Endothelial cell of umbilical vein (primary cell): ENCODE results near the gene FASLG. TPM values are rescaled to one million over a fixed set of nuclear protein-coding genes. Genes with fewer than 3 reads are reported as not detected.

Experiments
- BruUV-seq: library from RNA; stranded (reverse); fragments of 400-500 nt; replicated peaks from 2 replicates; lab custom pipeline; 2021; lab: Mats Ljungman, UMichigan
- CTCF ChIA-PET: fragments of 300-600, 350-600 bp; sonication (Branson Sonifier 250); formaldehyde crosslinking; loops from one replicate; lab custom pipeline; 2021; ENCODE audit warnings: antibody characterized with exemption, inconsistent platforms; lab: Charles Lee
- POLR2A ChIA-PET: fragments of 300-600, 350-600 bp; sonication (Branson Sonifier 250); formaldehyde crosslinking; loops from one replicate; lab custom pipeline; 2021; ENCODE audit warnings: antibody characterized with exemption, inconsistent platforms; lab: Charles Lee
- DNase-seq: peaks from one replicate; pipeline ENCODE4 v3.0.0-alpha.2; 2011; ENCODE audit warnings: low read depth, low spot score
- FAIRE-seq: peaks from 2 replicates; lab custom pipeline; 2011; peaks lifted over from hg19 to GRCh38; lab: Jason Lieb, UNC
- H2AFZ ChIP-seq: 2 replicates; pipeline ENCODE4 v1.6.0; 2012; ENCODE audit warnings: low read depth, low read length, control low read depth, inconsistent platforms
- H3K27ac ChIP-seq: 2 replicates; pipeline ENCODE4 v1.5.1; 2011; ENCODE audit warnings: low read depth, mild to moderate bottlenecking, control low read depth, low read length, moderate library complexity; ENCODE audit not compliant: insufficient read depth
- H3K27me3 ChIP-seq, 2 experiments: 2 replicates each; pipeline versions ENCODE4 v1.6.0 to v1.6.1; 2011; ENCODE audit warnings: low read length in 2 of 2, mixed read lengths in 1 of 2; ENCODE audit not compliant: control insufficient read depth in 2 of 2, insufficient read depth in 2 of 2
- H3K36me3 ChIP-seq, 2 experiments: 2 replicates in 1 of 2; 3 replicates in 1 of 2; pipeline ENCODE4 v1.5.1; 2011; ENCODE audit warnings: low read length in 2 of 2, mild to moderate bottlenecking in 1 of 2, moderate library complexity in 1 of 2; ENCODE audit not compliant: control insufficient read depth in 2 of 2, insufficient read depth in 2 of 2; ENCODE audit errors: extremely low read depth in 1 of 2
- H3K4me1 ChIP-seq: 3 replicates; pipeline ENCODE4 v1.5.1; 2011; ENCODE audit warnings: mild to moderate bottlenecking, low read length; ENCODE audit not compliant: control insufficient read depth, insufficient read depth; ENCODE audit errors: extremely low read depth
- H3K4me2 ChIP-seq: 2 replicates; pipeline ENCODE4 v1.6.1; 2011; ENCODE audit warnings: low read length, control low read depth, mixed read lengths; ENCODE audit not compliant: insufficient read depth
- H3K4me3 ChIP-seq, 3 experiments: fragments of 200-600 bp in 1 of 3; sonication (generic), shearing (Covaris generic) in 1 of 3; replicated peaks in 1 of 3; 2 replicates each; pipeline ENCODE4 v1.5.1; 2011 to 2016; ENCODE audit warnings: control low read depth in 3 of 3, low read length in 3 of 3, mild to moderate bottlenecking in 2 of 3, inconsistent platforms in 1 of 3, low read depth in 1 of 3, moderate library complexity in 1 of 3; ENCODE audit not compliant: insufficient read depth in 1 of 3
- H3K79me2 ChIP-seq: 2 replicates; pipeline ENCODE4 v1.6.0; 2012; ENCODE audit warnings: low read length, inconsistent platforms; ENCODE audit not compliant: control insufficient read depth, insufficient read depth
- H3K9ac ChIP-seq: replicated peaks from 2 replicates; pipeline ENCODE3; 2011; ENCODE audit warnings: low read length, control low read depth; ENCODE audit not compliant: insufficient read depth; ENCODE audit errors: extremely low read depth
- H3K9me1 ChIP-seq: replicated peaks from 3 replicates; pipeline ENCODE4 v1.6.0; 2011; ENCODE audit warnings: mild to moderate bottlenecking, low read length; ENCODE audit not compliant: control insufficient read depth, insufficient read depth; ENCODE audit errors: extremely low read depth
- H3K9me3 ChIP-seq: replicated peaks from 2 replicates; pipeline ENCODE4 v1.5.1; 2012; ENCODE audit warnings: low read length, inconsistent platforms; ENCODE audit not compliant: control insufficient read depth, insufficient read depth
- H4K20me1 ChIP-seq: replicated peaks from 2 replicates; pipeline ENCODE3; 2011; ENCODE audit warnings: mild to moderate bottlenecking, low read length; ENCODE audit not compliant: control insufficient read depth, insufficient read depth; ENCODE audit errors: extremely low read depth
- EZH2 ChIP-seq: IDR thresholded peaks from 2 replicates; pipeline ENCODE4 v1.6.1; 2012; ENCODE audit warnings: borderline replicate concordance, low read depth, mild to moderate bottlenecking, moderate library complexity, low read length, inconsistent platforms; ENCODE audit not compliant: severe bottlenecking
- FOS ChIP-seq: IDR thresholded peaks from 2 replicates; pipeline ENCODE4 v1.6.1; 2011; ENCODE audit warnings: mild to moderate bottlenecking, low read length, moderate library complexity, borderline replicate concordance; ENCODE audit not compliant: insufficient read depth
- GATA2 ChIP-seq: IDR thresholded peaks from 2 replicates; pipeline ENCODE4 v1.7.0; 2011; ENCODE audit warnings: low read depth, mild to moderate bottlenecking, moderate library complexity, mixed read lengths, low read length; ENCODE audit not compliant: insufficient read length, insufficient read depth
- JUN ChIP-seq: IDR thresholded peaks from 2 replicates; pipeline ENCODE4 v1.6.1; 2011; ENCODE audit warnings: borderline replicate concordance, low read depth; ENCODE audit not compliant: insufficient read length, insufficient read depth
- MYC ChIP-seq: IDR thresholded peaks from one replicate; pipeline ENCODE4 v1.6.1; 2011; ENCODE audit warnings: mild to moderate bottlenecking, low read depth, low read length
- POLR2A ChIP-seq: IDR thresholded peaks from 2 replicates; pipeline ENCODE4 v1.6.1; 2012; ENCODE audit warnings: low read depth, mild to moderate bottlenecking, control low read depth, low read length
- POLR2AphosphoS5 ChIP-seq: IDR thresholded peaks from 2 replicates; pipeline ENCODE4 v1.6.1; 2012; ENCODE audit warnings: low read depth, mild to moderate bottlenecking, control low read depth, low read length, moderate library complexity; ENCODE audit not compliant: insufficient read depth
- dilution Hi-C: fragments of 300-500 bp; cut with MboI; formaldehyde crosslinking; loops from one replicate; pipeline ENCODE4 v1.15.0; 2019; ENCODE audit warnings: low sequenced_read_pairs; ENCODE audit not compliant: extremely low pct_ligation_motif_present
- intact Hi-C: fragments of 100-400 bp; cut with micrococcal nuclease; formaldehyde crosslinking; loops from one replicate; pipeline ENCODE4 v1.10.0; 2022
- polyA plus RNA-seq, 4 experiments: library from polyadenylated mRNA; depleted of rRNA in 3 of 4; stranded (reverse) in 3 of 4; unstranded in 1 of 4; fragments of >200 nt; gene quantifications; 2 replicates each; pipeline versions ENCODE4 v1.2.1 to v1.2.3, GENCODE V29; 2011 to 2012; ENCODE audit warnings: missing spikeins in 1 of 4
- total RNA-seq: library from RNA; stranded (reverse); gene quantifications from 2 replicates; pipeline ENCODE4 v1.2.3, GENCODE V29; 2021
- TF ChIP-seq, protein P1 (sequence below): IDR thresholded peaks from 2 replicates; pipeline ENCODE4 v1.6.1; 2011; ENCODE audit not compliant: insufficient read depth, insufficient read length
- TF ChIP-seq, protein P2 (sequence below), 2 donors: IDR thresholded peaks; 1 replicate in 1 of 2; 2 replicates in 1 of 2; pipeline ENCODE4 v1.5.1; 2011; ENCODE audit warnings: low read length in 2 of 2, mild to moderate bottlenecking in 2 of 2, moderate library complexity in 2 of 2, control low read depth in 1 of 2, inconsistent platforms in 1 of 2, low read depth in 1 of 2; ENCODE audit not compliant: insufficient read depth in 1 of 2; ENCODE audit errors: extremely low read depth in 1 of 2

Gene FASLG
- total and polyA plus RNA-seq, 2 donors (not counting 3 experiments of a cell fraction or from before 2014, with no cell fraction given): not detected

DNA sequence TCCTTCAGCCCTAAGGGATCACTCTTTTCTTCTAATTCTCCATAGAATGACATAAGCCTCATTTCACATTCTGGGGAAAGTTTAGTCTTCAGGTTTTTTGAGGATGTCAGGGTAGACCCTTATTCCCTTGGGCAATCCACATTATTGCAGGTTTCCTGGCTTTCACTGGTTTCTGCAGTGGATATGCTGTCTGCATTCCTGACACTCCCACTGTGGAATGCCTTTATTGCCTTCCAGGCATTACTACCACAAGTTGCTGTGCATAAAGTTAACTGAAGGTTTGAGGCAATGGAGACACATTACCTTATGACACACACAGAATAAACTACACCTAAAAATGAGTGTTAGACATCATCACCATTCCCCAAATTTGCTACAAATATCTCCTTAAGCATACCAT, 12.7 kb downstream of the FASLG start:
- Histone ChIP-seq H3K79me2 (no peaks in the 10 kb centered on the region), H3K27ac (no peak overlapping the region), H2AFZ (no peak overlapping the region), H3K36me3 (no peaks in the 10 kb centered on the region), H3K4me1 (no peaks in the 10 kb centered on the region), H3K9ac (no peak overlapping the region), H3K27me3 (peaks cover 6 to 8% of the 10 kb centered on the region in 2 experiments), H4K20me1 (no peaks in the 10 kb centered on the region), H3K4me2 (no peak overlapping the region), H3K4me3 (no peak overlapping the region), H3K9me1 (no peaks in the 10 kb centered on the region), H3K9me3 (no peaks in the 10 kb centered on the region)
- DNase-seq (no peak), FAIRE-seq (no peak)
- ChIA-PET CTCF (no interaction called here), POLR2A (no interaction called here)
- TF ChIP-seq EZH2 (no peak), GATA2 (no peak), POLR2AphosphoS5 (no peak), FOS (no peak), POLR2A (no peak), MYC (no peak), JUN (no peak)
- TF ChIP-seq, protein P1, sequence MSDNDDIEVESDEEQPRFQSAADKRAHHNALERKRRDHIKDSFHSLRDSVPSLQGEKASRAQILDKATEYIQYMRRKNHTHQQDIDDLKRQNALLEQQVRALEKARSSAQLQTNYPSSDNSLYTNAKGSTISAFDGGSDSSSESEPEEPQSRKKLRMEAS: no peak
- TF ChIP-seq, protein P2, sequence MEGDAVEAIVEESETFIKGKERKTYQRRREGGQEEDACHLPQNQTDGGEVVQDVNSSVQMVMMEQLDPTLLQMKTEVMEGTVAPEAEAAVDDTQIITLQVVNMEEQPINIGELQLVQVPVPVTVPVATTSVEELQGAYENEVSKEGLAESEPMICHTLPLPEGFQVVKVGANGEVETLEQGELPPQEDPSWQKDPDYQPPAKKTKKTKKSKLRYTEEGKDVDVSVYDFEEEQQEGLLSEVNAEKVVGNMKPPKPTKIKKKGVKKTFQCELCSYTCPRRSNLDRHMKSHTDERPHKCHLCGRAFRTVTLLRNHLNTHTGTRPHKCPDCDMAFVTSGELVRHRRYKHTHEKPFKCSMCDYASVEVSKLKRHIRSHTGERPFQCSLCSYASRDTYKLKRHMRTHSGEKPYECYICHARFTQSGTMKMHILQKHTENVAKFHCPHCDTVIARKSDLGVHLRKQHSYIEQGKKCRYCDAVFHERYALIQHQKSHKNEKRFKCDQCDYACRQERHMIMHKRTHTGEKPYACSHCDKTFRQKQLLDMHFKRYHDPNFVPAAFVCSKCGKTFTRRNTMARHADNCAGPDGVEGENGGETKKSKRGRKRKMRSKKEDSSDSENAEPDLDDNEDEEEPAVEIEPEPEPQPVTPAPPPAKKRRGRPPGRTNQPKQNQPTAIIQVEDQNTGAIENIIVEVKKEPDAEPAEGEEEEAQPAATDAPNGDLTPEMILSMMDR (IDR thresholded peaks at IDR 0.05; ENCODE audit: extremely low read depth in 1 of 2, insufficient read depth in 1 of 2, low read depth in 1 of 2, low read length in 2 of 2): no peak
- intact Hi-C loops: no loop called here
- dilution Hi-C loops: no loop called here
- no TSS peak for BruUV-seq
